Measurements from ENCODE around the gene KCNQ5.

DNA sequence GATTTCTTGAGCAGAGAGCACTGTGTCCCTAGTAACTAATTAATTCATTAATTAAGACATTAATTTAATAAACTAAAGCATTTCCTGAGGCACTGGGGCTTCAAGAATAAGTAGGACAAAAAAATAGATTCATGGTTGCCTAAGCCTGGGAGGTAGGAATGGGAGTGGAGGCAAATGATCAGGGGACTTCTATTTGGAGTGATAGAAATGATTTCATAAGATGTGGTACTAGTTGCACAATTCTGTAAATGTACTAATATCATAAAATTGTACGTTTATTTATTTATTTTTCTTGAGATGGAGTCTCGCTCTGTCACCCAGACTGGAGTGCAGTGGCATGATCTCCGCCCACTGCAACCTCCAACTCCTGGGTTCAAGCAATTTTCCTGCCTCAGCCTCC lies 316.2 kb downstream of the KCNQ5 start:
- TF ChIP-seq POLR2A (IDR thresholded peaks at IDR 0.05): no peak
- TF ChIP-seq, protein P1, sequence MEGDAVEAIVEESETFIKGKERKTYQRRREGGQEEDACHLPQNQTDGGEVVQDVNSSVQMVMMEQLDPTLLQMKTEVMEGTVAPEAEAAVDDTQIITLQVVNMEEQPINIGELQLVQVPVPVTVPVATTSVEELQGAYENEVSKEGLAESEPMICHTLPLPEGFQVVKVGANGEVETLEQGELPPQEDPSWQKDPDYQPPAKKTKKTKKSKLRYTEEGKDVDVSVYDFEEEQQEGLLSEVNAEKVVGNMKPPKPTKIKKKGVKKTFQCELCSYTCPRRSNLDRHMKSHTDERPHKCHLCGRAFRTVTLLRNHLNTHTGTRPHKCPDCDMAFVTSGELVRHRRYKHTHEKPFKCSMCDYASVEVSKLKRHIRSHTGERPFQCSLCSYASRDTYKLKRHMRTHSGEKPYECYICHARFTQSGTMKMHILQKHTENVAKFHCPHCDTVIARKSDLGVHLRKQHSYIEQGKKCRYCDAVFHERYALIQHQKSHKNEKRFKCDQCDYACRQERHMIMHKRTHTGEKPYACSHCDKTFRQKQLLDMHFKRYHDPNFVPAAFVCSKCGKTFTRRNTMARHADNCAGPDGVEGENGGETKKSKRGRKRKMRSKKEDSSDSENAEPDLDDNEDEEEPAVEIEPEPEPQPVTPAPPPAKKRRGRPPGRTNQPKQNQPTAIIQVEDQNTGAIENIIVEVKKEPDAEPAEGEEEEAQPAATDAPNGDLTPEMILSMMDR (IDR thresholded peaks at IDR 0.05): no peak

All from thyroid gland (tissue), 4 donors.